Sigmoid colon (tissue), 7 donors: Measurements from ENCODE around the gene PTPRA. TPM values are rescaled to one million over a fixed set of nuclear protein-coding genes. Genes with fewer than 3 reads are reported as not detected.

Source experiments
- DNase-seq: peaks from one replicate; pipeline ENCODE4 v3.0.0-alpha.2; 2019
- H3K27ac ChIP-seq, 4 donors: fragments of 200-600 bp; sonication (generic); one replicate each; pipeline ENCODE4 v1.5.1; 2016 to 2019; ENCODE audit warnings: mild to moderate bottlenecking in 1 of 4
- H3K27me3 ChIP-seq, 3 donors: fragments of 200-600 bp; sonication (generic); one replicate each; pipeline ENCODE4 v1.5.1; 2019; ENCODE audit warnings: mild to moderate bottlenecking in 1 of 3
- H3K36me3 ChIP-seq, 4 donors: fragments of 200-600 bp; sonication (generic); one replicate each; pipeline ENCODE4 v1.5.1; 2016 to 2019
- H3K4me1 ChIP-seq, 4 donors: fragments of 200-600 bp; sonication (generic); one replicate each; pipeline ENCODE4 v1.5.1; 2017 to 2019
- H3K4me3 ChIP-seq, 4 donors: fragments of 200-600 bp; sonication (generic); one replicate each; pipeline ENCODE4 v1.5.1; 2017 to 2019; ENCODE audit warnings: mild to moderate bottlenecking in 2 of 4, moderate library complexity in 1 of 4
- H3K9me3 ChIP-seq, 4 donors: fragments of 200-600 bp in 3 of 4; sonication (generic) in 3 of 4; one replicate each; pipeline versions ENCODE4 v1.5.1 to v1.6.1; 2013 to 2019
- EP300 ChIP-seq, 4 donors: sonication (generic); formaldehyde crosslinking; IDR thresholded peaks; one replicate each; pipeline ENCODE4 v1.6.1; 2017; ENCODE audit warnings: antibody characterized with exemption in 4 of 4
- POLR2A ChIP-seq, 2 donors: fragments of 450-650 bp; IDR thresholded peaks; one replicate each; pipeline ENCODE4 v1.6.1; 2016; ENCODE audit warnings: antibody characterized with exemption in 2 of 2, mild to moderate bottlenecking in 2 of 2, moderate library complexity in 2 of 2
- POLR2AphosphoS5 ChIP-seq, 4 donors: sonication (generic); formaldehyde crosslinking; IDR thresholded peaks; one replicate each; pipeline ENCODE4 v1.6.1; 2017; ENCODE audit warnings: antibody characterized with exemption in 4 of 4
- WGBS, 2 donors: extraction: QIAGEN DNeasy Blood & Tissue Kit; methylation state at CpG; one replicate each; pipeline ENCODE4 v1.1.7; 2013; 5-methylcytosine and 5-hydroxymethylcytosine counted together
- intact Hi-C: fragments of 100-400 bp; cut with DNase I; formaldehyde crosslinking; loops from one replicate; pipeline ENCODE4 v1.15.1; 2023
- polyA plus RNA-seq, 3 donors: library from polyadenylated mRNA; stranded (reverse); fragments of 200-250 nt; gene quantifications; one replicate each; pipeline ENCODE4 v1.2.3, GENCODE V29; 2013
- total RNA-seq, 4 donors: library from RNA; depleted of rRNA; stranded (reverse); fragments of >200 nt; gene quantifications; one replicate each; pipeline ENCODE4 v1.1.0, GENCODE V29; 2016
- TF ChIP-seq, protein P1 (sequence below), 4 experiments: fragments of 450-650 bp in 3 of 4; fragments of 200-600 bp in 1 of 4; IDR thresholded peaks; one replicate each; pipeline ENCODE4 v1.5.1; 2016 to 2019; ENCODE audit warnings: antibody characterized with exemption in 4 of 4, mild to moderate bottlenecking in 3 of 4, moderate library complexity in 2 of 4
- donor health status: healthy with polysubstance abuse.
- donor health status: Bipolar disorder and iron deficiency.
- donor health status: healthy.

PTPRA gene
- total and polyA plus RNA-seq, 7 donors: 10.2 to 86.4 (median 62.0) TPM

DNA sequence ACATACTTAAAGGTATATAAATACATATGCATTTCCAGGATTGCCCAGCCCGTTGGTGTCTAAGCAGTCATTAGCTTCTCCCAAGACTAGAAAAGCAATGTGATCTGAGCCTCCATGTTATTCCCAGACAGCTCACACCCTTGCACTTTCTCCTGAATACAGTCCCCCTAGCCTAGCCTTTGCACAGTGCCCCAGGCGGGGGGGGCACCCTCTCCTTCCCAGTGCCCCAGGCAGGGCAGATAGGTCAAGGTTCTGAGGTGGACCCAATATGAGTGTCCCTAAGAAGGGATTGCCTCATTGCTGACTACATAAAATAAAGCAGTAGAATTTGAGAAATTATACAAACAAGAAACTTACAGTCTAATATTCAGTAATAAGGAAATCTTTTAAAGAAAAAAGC, 154.7 kb downstream of the PTPRA start:
- peaks cover 35 to 89% (median 36%) of the 10 kb centered on the region in 4 donors for H3K36me3 ChIP-seq
- 65 to 73% methylated on average over 2 of the region's 2 CpGs for WGBS, 2 donors
- no peak overlapping the region for H3K4me3 ChIP-seq
- H3K27me3 ChIP-seq: no peaks in the 10 kb centered on the region
- no peaks in the 10 kb centered on the region for H3K9me3 ChIP-seq
- no peaks in the 10 kb centered on the region for H3K4me1 ChIP-seq
- intact Hi-C loops: no loop called here
- no peak for TF ChIP-seq EP300 (IDR thresholded peaks at IDR 0.05)
- TF ChIP-seq POLR2AphosphoS5 (IDR thresholded peaks at IDR 0.05): no peak
- no peak for TF ChIP-seq POLR2A (IDR thresholded peaks at IDR 0.05)
- TF ChIP-seq, protein P1, sequence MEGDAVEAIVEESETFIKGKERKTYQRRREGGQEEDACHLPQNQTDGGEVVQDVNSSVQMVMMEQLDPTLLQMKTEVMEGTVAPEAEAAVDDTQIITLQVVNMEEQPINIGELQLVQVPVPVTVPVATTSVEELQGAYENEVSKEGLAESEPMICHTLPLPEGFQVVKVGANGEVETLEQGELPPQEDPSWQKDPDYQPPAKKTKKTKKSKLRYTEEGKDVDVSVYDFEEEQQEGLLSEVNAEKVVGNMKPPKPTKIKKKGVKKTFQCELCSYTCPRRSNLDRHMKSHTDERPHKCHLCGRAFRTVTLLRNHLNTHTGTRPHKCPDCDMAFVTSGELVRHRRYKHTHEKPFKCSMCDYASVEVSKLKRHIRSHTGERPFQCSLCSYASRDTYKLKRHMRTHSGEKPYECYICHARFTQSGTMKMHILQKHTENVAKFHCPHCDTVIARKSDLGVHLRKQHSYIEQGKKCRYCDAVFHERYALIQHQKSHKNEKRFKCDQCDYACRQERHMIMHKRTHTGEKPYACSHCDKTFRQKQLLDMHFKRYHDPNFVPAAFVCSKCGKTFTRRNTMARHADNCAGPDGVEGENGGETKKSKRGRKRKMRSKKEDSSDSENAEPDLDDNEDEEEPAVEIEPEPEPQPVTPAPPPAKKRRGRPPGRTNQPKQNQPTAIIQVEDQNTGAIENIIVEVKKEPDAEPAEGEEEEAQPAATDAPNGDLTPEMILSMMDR (IDR thresholded peaks at IDR 0.05): no peak
- DNase-seq: no peak
- H3K27ac ChIP-seq: no peak overlapping the region

DNA sequence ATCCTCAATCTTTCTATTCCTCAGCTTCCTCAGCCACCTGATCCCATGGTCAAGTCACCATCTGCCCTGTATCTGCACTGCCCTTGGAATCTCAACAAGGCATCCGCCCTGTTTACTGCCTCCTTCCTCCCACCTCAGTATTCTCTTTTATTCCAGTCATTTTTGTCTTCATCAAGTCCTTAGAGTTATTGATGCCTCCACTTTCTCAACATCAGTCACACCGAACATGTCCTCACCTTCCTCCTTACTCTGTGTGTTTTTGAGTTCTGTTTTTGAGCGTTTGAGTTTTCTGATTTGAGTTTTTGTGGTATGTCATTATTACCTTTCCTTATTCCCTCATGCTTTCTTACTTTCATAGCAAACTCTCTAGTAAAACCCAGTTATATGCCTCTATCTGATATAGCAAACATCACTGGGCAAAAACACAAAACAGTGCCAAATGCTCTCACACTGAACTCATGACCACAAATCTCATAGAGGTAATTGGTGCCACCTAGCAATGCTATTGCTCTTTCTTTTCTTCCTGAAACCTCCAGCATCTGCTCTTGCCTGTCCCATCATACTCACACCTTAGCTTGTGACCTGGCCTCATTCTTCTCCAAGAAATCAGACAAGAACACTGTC, 158.4 kb downstream of the PTPRA start:
- intact Hi-C loops: no loop called here
- no peak overlapping the region for H3K4me3 ChIP-seq
- H3K27ac ChIP-seq: no peak overlapping the region
- H3K27me3 ChIP-seq: no peaks in the 10 kb centered on the region
- peak; percentile 9 for DNase-seq
- no peaks in the 10 kb centered on the region for H3K9me3 ChIP-seq
- 91 to 92% methylated on average over 3 of the region's 3 CpGs for WGBS, 2 donors
- TF ChIP-seq EP300 (IDR thresholded peaks at IDR 0.05) (no peak), POLR2AphosphoS5 (IDR thresholded peaks at IDR 0.05) (no peak), POLR2A (IDR thresholded peaks at IDR 0.05) (no peak)
- TF ChIP-seq, protein P1 (IDR thresholded peaks at IDR 0.05): no peak
- peaks cover 17 to 82% (median 37%) of the 10 kb centered on the region in 4 donors for H3K36me3 ChIP-seq
- H3K4me1 ChIP-seq: no peaks in the 10 kb centered on the region

DNA sequence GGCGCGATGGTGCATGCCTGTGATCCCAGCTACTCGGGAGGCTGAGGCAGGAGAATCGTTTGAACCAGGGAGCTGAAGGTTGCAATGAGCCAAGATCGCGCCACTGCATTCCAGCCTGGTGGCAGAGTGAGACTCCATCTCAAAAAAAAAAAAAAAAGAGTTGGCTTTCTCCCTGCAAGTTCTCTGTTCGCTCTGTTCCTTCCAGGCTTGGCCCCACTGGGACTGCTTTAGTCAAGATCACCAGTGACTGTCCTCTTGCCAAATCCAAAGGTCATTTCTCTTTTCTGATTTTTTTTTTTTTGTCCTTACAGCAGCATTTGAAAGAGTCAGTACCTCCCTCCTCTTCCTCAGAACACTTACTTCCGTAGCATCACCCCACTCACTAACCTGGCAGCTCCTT, 159.3 kb downstream of the PTPRA start:
- Histone ChIP-seq H3K27ac (no peak overlapping the region), H3K36me3 (peaks cover 14 to 82% (median 38%) of the 10 kb centered on the region in 4 donors)
- TF ChIP-seq EP300 (IDR thresholded peaks at IDR 0.05) (no peak), POLR2AphosphoS5 (IDR thresholded peaks at IDR 0.05) (no peak), POLR2A (IDR thresholded peaks at IDR 0.05) (no peak)

DNA sequence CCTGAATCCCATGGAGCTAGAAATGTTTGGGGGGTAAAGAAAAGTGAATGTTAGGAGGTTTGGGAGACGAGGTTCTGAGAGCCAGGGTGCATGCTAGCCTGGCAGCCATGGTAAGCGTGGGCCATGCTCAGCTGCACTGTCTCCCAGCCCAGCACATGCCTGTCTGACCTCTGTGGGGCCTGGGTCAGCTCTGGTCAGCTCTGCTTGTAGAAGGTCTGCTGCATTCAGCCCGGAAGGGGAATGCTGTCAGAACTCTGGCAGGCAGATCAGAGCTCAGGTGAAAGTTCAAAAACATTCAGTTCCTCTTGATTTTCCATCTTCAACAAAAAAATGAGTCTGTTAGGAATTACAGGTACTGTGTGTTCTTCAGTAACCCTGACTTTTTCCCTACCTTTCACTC, 164.4 kb downstream of the PTPRA start:
- intact Hi-C loops: no loop called here
- Histone ChIP-seq H3K36me3 (peaks cover 14 to 70% (median 40%) of the 10 kb centered on the region in 4 donors), H3K4me3 (no peak overlapping the region), H3K4me1 (no peaks in the 10 kb centered on the region), H3K9me3 (no peaks in the 10 kb centered on the region), H3K27me3 (no peaks in the 10 kb centered on the region), H3K27ac (no peak overlapping the region)
- WGBS, 2 donors: 90 to 91% methylated on average over 3 of the region's 3 CpGs
- TF ChIP-seq POLR2AphosphoS5 (IDR thresholded peaks at IDR 0.05) (no peak), POLR2A (IDR thresholded peaks at IDR 0.05) (no peak)
- TF ChIP-seq, protein P1 (IDR thresholded peaks at IDR 0.05): no peak
- DNase-seq: peak; percentile 32

More for the DNA sequence above, 159.3 kb downstream of the PTPRA start:
- Histone ChIP-seq H3K27me3 (no peaks in the 10 kb centered on the region), H3K4me3 (no peak overlapping the region), H3K9me3 (no peaks in the 10 kb centered on the region), H3K4me1 (no peaks in the 10 kb centered on the region)
- WGBS, 2 donors: 96 to 97% methylated on average over 8 of the region's 8 CpGs
- intact Hi-C loops: no loop called here
- DNase-seq: no peak

DNA sequence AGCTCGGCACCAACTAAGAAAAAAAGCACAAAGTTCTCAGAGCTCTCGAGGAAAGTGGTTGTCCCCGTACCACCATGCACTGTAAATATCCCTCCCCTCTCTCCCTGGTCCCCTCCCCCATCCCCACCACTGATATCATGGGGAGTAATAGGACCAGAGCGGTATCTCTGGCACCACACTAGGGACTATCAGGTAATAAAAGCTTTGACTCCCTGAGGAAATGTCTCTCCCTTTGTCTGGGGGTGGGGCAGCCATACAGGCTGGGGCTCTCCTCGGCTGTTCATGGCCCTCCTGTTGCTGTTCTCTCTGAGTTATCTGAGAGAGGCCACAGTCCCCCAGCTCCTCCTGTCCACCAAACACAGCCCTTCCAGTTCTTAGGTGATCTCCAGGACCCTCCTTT, 165.2 kb downstream of the PTPRA start:
- H3K4me1 ChIP-seq: no peaks in the 10 kb centered on the region
- peaks cover 14 to 64% (median 40%) of the 10 kb centered on the region in 4 donors for H3K36me3 ChIP-seq
- TF ChIP-seq, protein P1 (IDR thresholded peaks at IDR 0.05): no peak
- TF ChIP-seq EP300 (IDR thresholded peaks at IDR 0.05): no peak
- TF ChIP-seq POLR2A (IDR thresholded peaks at IDR 0.05): no peak
- no peak for TF ChIP-seq POLR2AphosphoS5 (IDR thresholded peaks at IDR 0.05)
- peak; percentile 22 for DNase-seq
- no peaks in the 10 kb centered on the region for H3K27me3 ChIP-seq
- H3K27ac ChIP-seq: no peak overlapping the region
- H3K4me3 ChIP-seq: no peak overlapping the region
- WGBS, 2 donors: 86 to 88% methylated on average over 5 of the region's 5 CpGs
- H3K9me3 ChIP-seq: no peaks in the 10 kb centered on the region
- intact Hi-C loops: no loop called here
